SK-N-SH (cell line): ENCODE measurements around the gene ASAP3. TPM values are rescaled to one million over a fixed set of nuclear protein-coding genes. Genes with fewer than 3 reads are reported as not detected.

Experiments used
- CTCF ChIA-PET: fragments of 300-600, 350-600 bp; formaldehyde crosslinking; extraction: SDS; loops from one replicate; lab custom pipeline; 2021; lab: Yijun Ruan, JAX
- POLR2A ChIA-PET: fragments of 350-600 bp; sonication (Branson Sonifier 250); formaldehyde crosslinking; extraction: SDS; loops from one replicate; lab custom pipeline; 2020; ENCODE audit warnings: antibody characterized with exemption, inconsistent platforms; lab: Yijun Ruan, JAX
- DNase-seq: peaks from one replicate; pipeline ENCODE4 v3.0.0; 2012
- H2AFZ ChIP-seq: fragments of 200-600 bp; sonication (generic); 2 replicates; pipeline ENCODE4 v1.8.1; 2016; ENCODE audit warnings: antibody characterized with exemption, mild to moderate bottlenecking, low read depth
- H3F3A ChIP-seq: fragments of 200-600 bp; sonication (generic); replicated peaks from 2 replicates; pipeline ENCODE3; 2016; ENCODE audit warnings: antibody characterized with exemption, mild to moderate bottlenecking; ENCODE audit not compliant: insufficient read depth
- H3K27ac ChIP-seq, 2 experiments: fragments of 200-500 bp in 1 of 2; fragments of 200-600 bp in 1 of 2; sonication (Bioruptor generic) in 1 of 2; sonication (generic), shearing (Covaris generic) in 1 of 2; 2 replicates each; pipeline versions ENCODE4 v1.5.1 to v1.6.1; 2014 to 2016; ENCODE audit warnings: low read depth in 2 of 2, inconsistent platforms in 1 of 2, low read length in 1 of 2, mild to moderate bottlenecking in 1 of 2, mixed read lengths in 1 of 2
- H3K27me3 ChIP-seq: fragments of 200-600 bp; sonication (generic), shearing (Covaris generic); 2 replicates; pipeline ENCODE4 v1.6.1; 2016; ENCODE audit warnings: mixed run types; ENCODE audit not compliant: insufficient read depth
- H3K36me3 ChIP-seq, 2 experiments: fragments of 200-500 bp in 1 of 2; fragments of 200-600 bp in 1 of 2; sonication (Bioruptor generic) in 1 of 2; sonication (generic) in 1 of 2; replicated peaks in 1 of 2; 2 replicates each; pipeline versions ENCODE3 to v1.5.1; 2014 to 2016; ENCODE audit warnings: low read length in 1 of 2, mild to moderate bottlenecking in 1 of 2; ENCODE audit not compliant: insufficient read depth in 2 of 2, control insufficient read depth in 1 of 2
- H3K4me1 ChIP-seq, 2 experiments: fragments of 200-500 bp in 1 of 2; fragments of 200-600 bp in 1 of 2; sonication (Bioruptor generic) in 1 of 2; sonication (generic), shearing (Covaris generic) in 1 of 2; 2 replicates each; pipeline versions ENCODE4 v1.5.1 to v1.6.1; 2014 to 2016; ENCODE audit warnings: low read depth in 1 of 2, low read length in 1 of 2, mixed run types in 1 of 2; ENCODE audit not compliant: insufficient read depth in 2 of 2, control insufficient read depth in 1 of 2
- H3K4me2 ChIP-seq: fragments of 200-600 bp; sonication (generic), shearing (Covaris generic); 2 replicates; pipeline ENCODE4 v1.6.1; 2017; ENCODE audit warnings: mixed run types
- H3K4me3 ChIP-seq, 2 experiments: fragments of 200-500 bp in 1 of 2; fragments of 200-600 bp in 1 of 2; sonication (Bioruptor generic) in 1 of 2; sonication (generic), shearing (Covaris generic) in 1 of 2; 2 replicates each; pipeline versions ENCODE4 v1.5.1 to v1.8.1; 2014 to 2016; ENCODE audit warnings: low read depth in 2 of 2, inconsistent platforms in 1 of 2, low read length in 1 of 2, mild to moderate bottlenecking in 1 of 2, mixed read lengths in 1 of 2, moderate library complexity in 1 of 2
- H3K79me2 ChIP-seq: fragments of 200-600 bp; sonication (generic); 2 replicates; pipeline ENCODE4 v1.8.1; 2017; ENCODE audit warnings: mild to moderate bottlenecking; ENCODE audit not compliant: insufficient read depth
- H3K9ac ChIP-seq: fragments of 200-600 bp; sonication (generic); 2 replicates; pipeline ENCODE4 v1.6.1; 2017; ENCODE audit warnings: mixed run types
- H3K9me2 ChIP-seq: fragments of 200-600 bp; sonication (generic); 2 replicates; pipeline ENCODE4 v1.6.1; 2017; ENCODE audit warnings: mixed run types
- H3K9me3 ChIP-seq: fragments of 200-600 bp; sonication (generic); 2 replicates; pipeline ENCODE4 v1.6.1; 2017; ENCODE audit warnings: mixed run types, mild to moderate bottlenecking, moderate library complexity
- H4K20me1 ChIP-seq: fragments of 200-600 bp; sonication (generic); 2 replicates; pipeline ENCODE4 v1.6.1; 2017; ENCODE audit warnings: mild to moderate bottlenecking, mixed run types; ENCODE audit not compliant: insufficient read depth
- CHD2 ChIP-seq: fragments of 150-350 bp; IDR thresholded peaks from 2 replicates; pipeline ENCODE4 v1.6.1; 2018; ENCODE audit warnings: low read length; ENCODE audit not compliant: partially characterized antibody
- ELF1 ChIP-seq: IDR thresholded peaks from 2 replicates; pipeline ENCODE4 v1.4.0; 2012
- EP300 ChIP-seq, 2 experiments: IDR thresholded peaks; 2 replicates each; pipeline versions ENCODE4 v1.4.0 to v1.6.1; 2012; ENCODE audit warnings: borderline replicate concordance in 1 of 2, low read depth in 1 of 2, low read length in 1 of 2
- FOSL2 ChIP-seq: IDR thresholded peaks from 2 replicates; pipeline ENCODE4 v1.4.0; 2012; ENCODE audit warnings: low read depth, mild to moderate bottlenecking, moderate library complexity, borderline replicate concordance
- FOXJ3 ChIP-seq: sonication (generic); formaldehyde crosslinking; IDR thresholded peaks from 2 replicates; pipeline ENCODE4 v1.5.1; 2020; ENCODE audit warnings: mild to moderate bottlenecking, missing genetic modification reagents
- JUND ChIP-seq: IDR thresholded peaks from 2 replicates; pipeline ENCODE4 v1.4.0; 2012
- MAX ChIP-seq: IDR thresholded peaks from 2 replicates; pipeline ENCODE4 v1.4.0; 2012; ENCODE audit warnings: low read depth
- MXI1 ChIP-seq: IDR thresholded peaks from 2 replicates; pipeline ENCODE4 v1.6.1; 2012; ENCODE audit warnings: mild to moderate bottlenecking, low read depth, low read length, improper control_type of control experiment
- NFIC ChIP-seq: IDR thresholded peaks from 2 replicates; pipeline ENCODE4 v1.4.0; 2012; ENCODE audit warnings: borderline replicate concordance
- PBX3 ChIP-seq: IDR thresholded peaks from 2 replicates; pipeline ENCODE4; 2012
- POLR2AphosphoS5 ChIP-seq: IDR thresholded peaks from 2 replicates; pipeline ENCODE4 v1.6.1; 2012; ENCODE audit warnings: low read depth, low read length
- RAD21 ChIP-seq: IDR thresholded peaks from 2 replicates; pipeline ENCODE4 v1.6.1; 2012; ENCODE audit warnings: mild to moderate bottlenecking, low read length
- RFX5 ChIP-seq: IDR thresholded peaks from 2 replicates; pipeline ENCODE4 v1.6.1; 2012; ENCODE audit warnings: mild to moderate bottlenecking, improper control_type of control experiment, low read length
- SIN3A ChIP-seq: IDR thresholded peaks from 2 replicates; pipeline ENCODE4 v1.6.1; 2012; ENCODE audit warnings: low read depth, mild to moderate bottlenecking, low read length, moderate library complexity, borderline replicate concordance
- SMC3 ChIP-seq: IDR thresholded peaks from 2 replicates; pipeline ENCODE4 v1.6.1; 2012; ENCODE audit warnings: low read depth, low read length, improper control_type of control experiment
- TCF12 ChIP-seq: IDR thresholded peaks from 2 replicates; pipeline ENCODE4 v1.4.0; 2012
- TEAD4 ChIP-seq: IDR thresholded peaks from 2 replicates; pipeline ENCODE4 v1.4.0; 2012; ENCODE audit warnings: mild to moderate bottlenecking, borderline replicate concordance; ENCODE audit not compliant: insufficient read depth
- ZBTB33 ChIP-seq: IDR thresholded peaks from 2 replicates; pipeline ENCODE4 v1.4.0; 2012; ENCODE audit warnings: low read depth, borderline replicate concordance
- WGBS: methylation state at CpG from one replicate; pipeline ENCODE4 v1.1.6; 2017; ENCODE audit warnings: low lambda C conversion rate; 5-methylcytosine and 5-hydroxymethylcytosine counted together
- polyA plus RNA-seq, 3 experiments: library from polyadenylated mRNA; depleted of rRNA; stranded (reverse); fragments of >200 nt; gene quantifications; 2 replicates each; pipeline ENCODE4 v1.2.3, GENCODE V29; 2012

Gene ASAP3
- polyA plus RNA-seq, 1 of the 3 experiments (the other 2 are of a cell fraction), result 19.6 TPM

GRCh38 chr1:23403038-23403336, 81.0 kb downstream of the ASAP3 start:
- H3K27me3 ChIP-seq, result no peaks in the 10 kb centered on the region
- no peaks in the 10 kb centered on the region for H3K79me2 ChIP-seq
- H2AFZ ChIP-seq, result no peak overlapping the region
- H3K9me2 ChIP-seq, result no peaks in the 10 kb centered on the region
- peak overlapping the region; percentile 65 to 86 for H3K27ac ChIP-seq
- no peak overlapping the region for H3K4me3 ChIP-seq
- H4K20me1 ChIP-seq, result no peaks in the 10 kb centered on the region
- H3K9ac ChIP-seq, result no peak overlapping the region; the same call in 1 of the 2 replicates
- CTCF ChIA-PET, result interaction anchor here (0.9 to 4.4 kb wide), 12 partner anchors 9 to 138 kb away, joined by 3 to 31 read pairs (median 8); partner anchors contain the start of gene ASAP3
- POLR2A ChIA-PET, result interaction anchor here (1.2 to 1.8 kb wide), 2 partner anchors 33 to 59 kb away, joined by 5 to 6 read pairs; partner anchors contain the start of genes HNRNPR and ZNF436
- peak overlapping the region; percentile 70; the same call in 1 of the 2 replicates for H3K4me2 ChIP-seq
- WGBS, result 13% methylated on average over 3 of the region's 6 CpGs
- H3K4me1 ChIP-seq, result peaks cover 15 to 20% of the 10 kb centered on the region in 2 experiments
- no peak for DNase-seq
- H3K36me3 ChIP-seq, result no peaks in the 10 kb centered on the region
- peaks cover 18% of the 10 kb centered on the region for H3F3A ChIP-seq
- TF ChIP-seq TCF12 (peak; percentile 56), ELF1 (no peak), MAX (peak; percentile 88), PBX3 (0 out of 2 replicates have a peak, but pooled peaks have one; percentile 19), FOSL2 (peak; percentile 87), RAD21 (no peak), JUND (peak; percentile 62), MXI1 (no peak), NFIC (peak; percentile 25; the same call in 1 of the 2 replicates)
- no peaks in the 10 kb centered on the region for H3K9me3 ChIP-seq

GRCh38 chr1:23402286-23403037, 81.5 kb downstream of the ASAP3 start:
- Histone ChIP-seq H3K79me2 (no peaks in the 10 kb centered on the region), H3F3A (peaks cover 18% of the 10 kb centered on the region), H3K36me3 (no peaks in the 10 kb centered on the region), H3K27me3 (no peaks in the 10 kb centered on the region), H2AFZ (no peak overlapping the region), H3K9me3 (no peaks in the 10 kb centered on the region), H3K27ac (peak overlapping the region in 1 of 2 experiments; percentile 86; a peak in 2 of 4 replicates), H4K20me1 (no peaks in the 10 kb centered on the region), H3K4me2 (peak overlapping the region; percentile 70; the same call in 1 of the 2 replicates), H3K4me1 (peaks cover 15 to 20% of the 10 kb centered on the region in 2 experiments), H3K9ac (no peak overlapping the region), H3K4me3 (no peak overlapping the region), H3K9me2 (no peaks in the 10 kb centered on the region)
- CTCF ChIA-PET, result interaction anchor here (1.2 to 4.4 kb wide), 8 partner anchors 8 to 304 kb away, joined by 3 to 31 read pairs (median 4); no protein-coding TSS in a partner anchor
- 95% methylated on average over 10 of the region's 11 CpGs for WGBS
- TF ChIP-seq FOXJ3 (CRISPR knock-in tag) (no peak), ZBTB33 (no peak), MAX (no peak), FOSL2 (no peak), RAD21 (no peak), TEAD4 (no peak), SMC3 (no peak), EP300 (IDR thresholded peaks at IDR 0.05; ENCODE audit: borderline replicate concordance in 1 of 2, low read depth in 1 of 2, low read length in 1 of 2) (no peak), POLR2AphosphoS5 (no peak), SIN3A (no peak), RFX5 (no peak), CHD2 (no peak)
- POLR2A ChIA-PET, result interaction anchor here (1.2 kb wide), 1 partner anchor 58 kb away, joined by 5 read pairs; the partner anchor contains the start of gene HNRNPR
- DNase-seq, result no peak
